ENCODE data around the gene HID1.
"Not testable (repeated sequence)": the region's sequence is repeated elsewhere in the genome, so short reads cannot be mapped to it uniquely, and the experiment has no call there.

HID1 gene

DNA sequence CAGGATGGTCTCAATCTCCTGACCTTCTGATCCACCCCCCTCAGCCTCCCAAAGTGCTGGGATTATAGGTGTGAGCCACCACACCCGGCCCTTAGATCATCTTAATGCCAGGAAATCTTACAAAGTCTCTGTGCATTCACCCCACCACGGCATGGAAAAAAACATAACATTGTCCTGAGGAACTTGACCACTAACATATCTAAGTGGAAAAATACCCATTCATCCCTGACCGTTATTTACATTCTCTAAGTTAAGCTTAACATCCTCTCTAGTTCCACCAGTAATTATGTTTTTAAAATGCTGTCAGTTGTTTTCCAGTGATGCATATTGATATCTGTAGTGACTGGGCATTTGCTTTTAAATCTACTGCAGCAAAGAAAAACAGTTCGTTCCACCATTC lies 3.4 kb upstream of the HID1 start:
- H3K4me3 ChIP-seq (ENCODE audit: low read depth, low read length), result no peak overlapping the region
- TF ChIP-seq, protein P1, sequence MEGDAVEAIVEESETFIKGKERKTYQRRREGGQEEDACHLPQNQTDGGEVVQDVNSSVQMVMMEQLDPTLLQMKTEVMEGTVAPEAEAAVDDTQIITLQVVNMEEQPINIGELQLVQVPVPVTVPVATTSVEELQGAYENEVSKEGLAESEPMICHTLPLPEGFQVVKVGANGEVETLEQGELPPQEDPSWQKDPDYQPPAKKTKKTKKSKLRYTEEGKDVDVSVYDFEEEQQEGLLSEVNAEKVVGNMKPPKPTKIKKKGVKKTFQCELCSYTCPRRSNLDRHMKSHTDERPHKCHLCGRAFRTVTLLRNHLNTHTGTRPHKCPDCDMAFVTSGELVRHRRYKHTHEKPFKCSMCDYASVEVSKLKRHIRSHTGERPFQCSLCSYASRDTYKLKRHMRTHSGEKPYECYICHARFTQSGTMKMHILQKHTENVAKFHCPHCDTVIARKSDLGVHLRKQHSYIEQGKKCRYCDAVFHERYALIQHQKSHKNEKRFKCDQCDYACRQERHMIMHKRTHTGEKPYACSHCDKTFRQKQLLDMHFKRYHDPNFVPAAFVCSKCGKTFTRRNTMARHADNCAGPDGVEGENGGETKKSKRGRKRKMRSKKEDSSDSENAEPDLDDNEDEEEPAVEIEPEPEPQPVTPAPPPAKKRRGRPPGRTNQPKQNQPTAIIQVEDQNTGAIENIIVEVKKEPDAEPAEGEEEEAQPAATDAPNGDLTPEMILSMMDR (IDR thresholded peaks at IDR 0.05; ENCODE audit: low read depth, low read length), result no peak
- TF ChIP-seq, protein P2, sequence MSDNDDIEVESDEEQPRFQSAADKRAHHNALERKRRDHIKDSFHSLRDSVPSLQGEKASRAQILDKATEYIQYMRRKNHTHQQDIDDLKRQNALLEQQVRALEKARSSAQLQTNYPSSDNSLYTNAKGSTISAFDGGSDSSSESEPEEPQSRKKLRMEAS (IDR thresholded peaks at IDR 0.05; ENCODE audit: low read depth, low read length), result no peak
- TF ChIP-seq MYC (IDR thresholded peaks at IDR 0.05; ENCODE audit: low read depth, low read length) (no peak), POLR2A (IDR thresholded peaks at IDR 0.05; ENCODE audit: extremely low read depth, insufficient read length) (no peak)
- no peak for DNase-seq (ENCODE audit: low read depth)

DNA sequence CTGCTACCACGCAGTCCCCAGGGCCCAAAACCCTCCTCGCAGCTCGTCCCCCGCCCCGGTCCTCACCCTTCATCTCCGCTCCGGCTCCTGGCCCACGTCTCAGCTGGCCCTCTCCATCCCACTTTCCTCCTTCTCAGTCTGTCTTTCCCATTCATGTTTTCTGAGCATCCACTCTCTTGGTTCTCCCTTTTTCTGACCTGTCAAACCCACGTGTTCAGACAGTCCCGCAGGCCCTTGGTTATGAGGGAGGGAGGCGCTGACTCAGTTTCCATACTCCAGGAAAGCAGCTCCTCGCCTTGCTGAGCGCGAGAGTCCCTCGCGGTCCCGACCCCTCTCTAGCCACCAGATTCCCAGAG lies 392 bp upstream of the HID1 start:
- no peak for TF ChIP-seq MYC (IDR thresholded peaks at IDR 0.05; ENCODE audit: low read depth, low read length)
- TF ChIP-seq, protein P2 (IDR thresholded peaks at IDR 0.05; ENCODE audit: low read depth, low read length), result peak; percentile 42
- H3K4me3 ChIP-seq (ENCODE audit: low read depth, low read length), result no peak overlapping the region
- no peak for DNase-seq (ENCODE audit: low read depth)

DNA sequence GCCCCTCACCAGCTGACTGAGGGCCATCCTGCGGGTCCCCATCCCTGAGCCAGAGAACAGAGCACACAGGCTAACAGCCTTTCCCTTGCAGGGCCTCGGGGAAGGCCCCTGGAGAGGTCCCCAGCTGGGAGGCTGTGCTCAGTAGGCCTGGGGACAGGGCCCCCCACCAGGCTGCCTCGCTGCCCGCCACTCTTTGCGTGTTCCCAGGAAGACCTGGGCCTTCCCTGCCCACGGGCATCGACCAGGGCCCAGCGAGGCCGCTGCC lies 785 bp downstream of the HID1 start:
- no peak overlapping the region for H3K4me3 ChIP-seq (ENCODE audit: low read depth, low read length)
- TF ChIP-seq, protein P2 (IDR thresholded peaks at IDR 0.05; ENCODE audit: low read depth, low read length), result no peak
- TF ChIP-seq POLR2A (IDR thresholded peaks at IDR 0.05; ENCODE audit: extremely low read depth, insufficient read length), result no peak
- no peak for TF ChIP-seq MYC (IDR thresholded peaks at IDR 0.05; ENCODE audit: low read depth, low read length)
- TF ChIP-seq, protein P1 (IDR thresholded peaks at IDR 0.05; ENCODE audit: low read depth, low read length), result no peak
- no peak for DNase-seq (ENCODE audit: low read depth)

DNA sequence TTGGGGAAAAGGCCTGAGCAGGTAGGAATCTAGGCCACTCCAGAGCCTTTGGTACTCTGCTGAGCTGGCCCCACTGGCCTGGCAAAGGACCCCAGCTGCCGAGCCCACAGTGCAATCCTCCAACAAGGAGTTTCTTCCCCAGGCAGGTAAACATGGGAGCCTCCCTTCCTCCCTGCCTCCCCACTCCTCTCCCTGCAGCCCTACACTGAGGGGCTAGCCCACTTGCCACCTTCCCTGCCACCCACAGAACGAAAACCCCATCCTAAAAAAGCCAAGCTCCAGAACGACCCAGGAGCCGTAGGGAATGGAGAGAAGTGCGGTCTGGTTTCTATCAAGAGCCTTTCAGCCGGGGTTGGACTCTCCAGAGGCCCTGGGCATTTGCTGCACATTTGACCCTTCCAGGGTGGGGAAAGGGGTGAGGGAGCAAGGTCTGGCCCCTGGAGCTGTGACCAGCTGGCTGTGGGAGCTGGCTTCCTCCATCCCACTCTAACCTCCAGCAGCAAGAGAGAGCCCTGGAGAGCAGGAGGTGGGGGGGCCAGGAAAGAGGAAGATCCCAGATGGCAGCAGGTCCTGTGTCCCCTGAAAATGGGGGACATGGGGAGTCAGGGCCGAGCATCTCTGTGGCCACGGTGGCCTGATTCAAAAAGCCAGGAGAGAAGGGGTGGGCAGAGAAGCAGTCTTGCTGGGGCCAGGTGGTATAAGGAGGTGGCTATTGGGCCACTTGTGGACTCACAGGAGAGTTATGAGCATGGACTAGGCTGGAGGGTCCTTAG lies 1.3 kb downstream of the HID1 start:
- no peak overlapping the region for H3K4me3 ChIP-seq (ENCODE audit: low read depth, low read length)

DNA sequence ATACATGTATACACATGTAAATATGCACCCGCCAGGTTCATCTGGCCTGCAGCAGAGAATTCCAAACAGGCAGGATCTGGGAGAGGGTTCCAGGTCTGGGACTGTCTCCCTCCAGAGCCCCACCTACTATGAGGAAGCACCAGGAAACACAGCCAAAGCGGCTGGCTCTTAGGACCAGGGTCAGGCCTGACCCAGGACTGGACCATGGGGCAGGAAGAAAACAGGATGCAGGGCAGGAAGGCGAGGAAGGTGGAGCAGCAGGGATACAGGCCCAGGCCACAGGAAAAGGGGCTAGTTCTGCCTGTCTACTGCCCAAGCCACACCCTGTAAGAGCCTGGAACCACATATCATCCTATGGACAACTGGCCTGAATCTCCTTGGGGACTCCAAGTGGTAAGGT lies 2.2 kb downstream of the HID1 start:
- DNase-seq (ENCODE audit: low read depth), result no peak
- no peak overlapping the region for H3K4me3 ChIP-seq (ENCODE audit: low read depth, low read length)
- TF ChIP-seq MYC (IDR thresholded peaks at IDR 0.05; ENCODE audit: low read depth, low read length), result no peak
- TF ChIP-seq, protein P2 (IDR thresholded peaks at IDR 0.05; ENCODE audit: low read depth, low read length), result no peak
- TF ChIP-seq, protein P1 (IDR thresholded peaks at IDR 0.05; ENCODE audit: low read depth, low read length), result no peak
- no peak for TF ChIP-seq POLR2A (IDR thresholded peaks at IDR 0.05; ENCODE audit: extremely low read depth, insufficient read length)

More for the DNA sequence above, 1.3 kb downstream of the HID1 start:
- no peak for DNase-seq (ENCODE audit: low read depth)
- TF ChIP-seq, protein P1 (IDR thresholded peaks at IDR 0.05; ENCODE audit: low read depth, low read length), result no peak
- TF ChIP-seq, protein P2 (IDR thresholded peaks at IDR 0.05; ENCODE audit: low read depth, low read length), result no peak
- no peak for TF ChIP-seq MYC (IDR thresholded peaks at IDR 0.05; ENCODE audit: low read depth, low read length)
- TF ChIP-seq POLR2A (IDR thresholded peaks at IDR 0.05; ENCODE audit: extremely low read depth, insufficient read length), result no peak

DNA sequence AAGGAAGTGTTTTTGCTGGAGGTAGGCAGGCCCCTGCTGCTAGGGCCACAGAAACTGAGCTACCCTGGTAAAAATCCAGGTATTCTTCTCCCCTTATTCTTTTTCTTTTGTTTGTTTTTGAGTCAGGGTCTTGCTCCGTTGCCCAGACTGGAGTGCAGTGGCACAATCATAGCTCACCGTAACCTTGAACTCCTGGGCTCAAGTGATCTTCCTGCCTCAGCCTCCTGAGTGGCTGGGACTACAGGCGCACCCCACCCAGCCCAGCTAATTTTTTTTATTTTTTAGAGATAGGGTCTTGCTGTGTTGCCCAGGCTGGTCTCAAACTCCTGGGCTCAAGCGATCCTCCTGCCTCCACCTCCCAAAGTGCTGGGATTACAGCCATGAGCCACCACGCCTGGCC lies 3.1 kb downstream of the HID1 start:
- DNase-seq (ENCODE audit: low read depth); H3K4me3 ChIP-seq (ENCODE audit: low read depth, low read length): not testable (repeated sequence)

DNA sequence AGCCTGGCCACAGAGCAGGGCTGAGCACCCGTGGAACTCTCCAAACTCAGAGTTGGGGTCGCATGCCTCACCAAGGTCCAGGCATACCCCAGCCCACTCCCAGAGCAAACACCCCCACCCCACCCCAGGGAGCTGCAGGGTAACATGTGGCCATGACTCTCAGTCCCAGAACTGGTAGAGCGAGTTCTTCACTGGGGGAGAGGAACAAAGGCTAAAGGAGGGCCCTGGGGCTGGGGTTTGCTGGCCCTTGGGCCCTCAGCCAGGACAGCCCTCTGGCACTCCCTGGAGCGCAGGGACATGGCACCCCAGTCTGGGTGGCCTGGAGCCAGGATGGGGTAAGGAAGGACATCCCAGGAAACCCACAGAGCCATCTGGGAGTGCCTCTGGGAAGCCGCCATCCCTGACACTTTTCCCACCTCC lies 4.2 kb downstream of the HID1 start:
- DNase-seq (ENCODE audit: low read depth), result no peak
- no peak overlapping the region for H3K4me3 ChIP-seq (ENCODE audit: low read depth, low read length)
- TF ChIP-seq, protein P1 (IDR thresholded peaks at IDR 0.05; ENCODE audit: low read depth, low read length), result no peak
- TF ChIP-seq POLR2A (IDR thresholded peaks at IDR 0.05; ENCODE audit: extremely low read depth, insufficient read length), result no peak
- TF ChIP-seq, protein P2 (IDR thresholded peaks at IDR 0.05; ENCODE audit: low read depth, low read length), result no peak
- TF ChIP-seq MYC (IDR thresholded peaks at IDR 0.05; ENCODE audit: low read depth, low read length), result no peak
